AG09319 (cell line): Measurements from ENCODE around the gene STIMATE.

Source experiments
- DNase-seq: peaks from one replicate; pipeline ENCODE4 v3.0.0-alpha.2; 2010; ENCODE audit warnings: low read depth; ENCODE audit errors: extremely low read depth
- TF ChIP-seq, protein P1 (sequence below): IDR thresholded peaks from 2 replicates; pipeline ENCODE4 v1.5.1; 2011; ENCODE audit warnings: low read depth, mild to moderate bottlenecking, inconsistent platforms, low read length, moderate library complexity

Gene STIMATE

DNA sequence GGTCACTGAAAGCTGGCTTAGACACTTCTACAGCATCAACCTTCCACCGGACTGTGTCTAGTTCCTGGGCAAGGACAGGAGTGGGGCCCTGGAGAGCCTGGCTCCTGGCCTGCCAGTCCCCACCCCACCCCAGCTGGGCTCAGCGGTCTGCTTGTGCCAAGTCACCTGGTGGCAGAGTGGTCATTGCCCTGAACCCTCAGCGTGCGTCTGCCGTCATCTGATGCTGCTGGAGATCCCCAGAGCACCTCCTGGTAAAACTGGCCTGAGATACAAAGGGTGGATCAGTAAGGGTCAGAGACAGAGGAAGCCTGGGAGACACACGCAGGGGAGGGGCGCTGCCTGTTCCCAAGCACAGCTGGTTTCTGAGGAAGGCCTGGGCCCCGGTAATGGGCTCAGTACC lies 83.5 kb downstream of the STIMATE start:
- TF ChIP-seq, protein P1, sequence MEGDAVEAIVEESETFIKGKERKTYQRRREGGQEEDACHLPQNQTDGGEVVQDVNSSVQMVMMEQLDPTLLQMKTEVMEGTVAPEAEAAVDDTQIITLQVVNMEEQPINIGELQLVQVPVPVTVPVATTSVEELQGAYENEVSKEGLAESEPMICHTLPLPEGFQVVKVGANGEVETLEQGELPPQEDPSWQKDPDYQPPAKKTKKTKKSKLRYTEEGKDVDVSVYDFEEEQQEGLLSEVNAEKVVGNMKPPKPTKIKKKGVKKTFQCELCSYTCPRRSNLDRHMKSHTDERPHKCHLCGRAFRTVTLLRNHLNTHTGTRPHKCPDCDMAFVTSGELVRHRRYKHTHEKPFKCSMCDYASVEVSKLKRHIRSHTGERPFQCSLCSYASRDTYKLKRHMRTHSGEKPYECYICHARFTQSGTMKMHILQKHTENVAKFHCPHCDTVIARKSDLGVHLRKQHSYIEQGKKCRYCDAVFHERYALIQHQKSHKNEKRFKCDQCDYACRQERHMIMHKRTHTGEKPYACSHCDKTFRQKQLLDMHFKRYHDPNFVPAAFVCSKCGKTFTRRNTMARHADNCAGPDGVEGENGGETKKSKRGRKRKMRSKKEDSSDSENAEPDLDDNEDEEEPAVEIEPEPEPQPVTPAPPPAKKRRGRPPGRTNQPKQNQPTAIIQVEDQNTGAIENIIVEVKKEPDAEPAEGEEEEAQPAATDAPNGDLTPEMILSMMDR: no peak
- DNase-seq: no peak

DNA sequence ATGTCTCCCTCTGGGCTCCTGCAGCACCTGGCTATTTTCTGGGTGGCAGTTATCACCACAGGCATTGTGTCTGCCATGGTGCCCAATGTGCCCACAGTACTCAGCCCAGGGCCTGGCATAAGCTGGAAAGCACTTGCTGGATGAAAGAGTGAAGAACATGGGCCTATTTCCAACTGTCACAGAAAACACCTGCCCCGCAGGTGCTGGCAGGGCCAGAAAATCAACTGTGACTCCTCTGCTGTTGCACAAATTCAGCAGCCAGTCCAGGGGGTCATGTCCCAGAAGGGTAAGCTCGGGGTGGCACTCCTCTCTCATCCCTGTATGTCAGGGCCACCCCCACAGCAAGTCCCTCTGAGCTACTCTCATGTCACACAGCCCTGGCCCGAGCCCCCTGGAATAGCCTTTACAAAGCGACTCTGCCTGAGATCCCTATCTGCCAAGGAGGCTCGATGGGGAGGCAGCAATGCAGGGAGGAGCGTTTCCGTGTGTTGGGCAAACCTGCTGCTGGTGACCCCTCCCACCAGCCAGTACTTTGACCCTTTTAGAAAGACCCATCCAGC lies 85.8 kb downstream of the STIMATE start:
- TF ChIP-seq, protein P1: no peak
- no peak for DNase-seq

GRCh38 chr3:52810923-52811322 lies 86.4 kb downstream of the STIMATE start:
- DNase-seq: no peak
- TF ChIP-seq, protein P1: no peak

DNA sequence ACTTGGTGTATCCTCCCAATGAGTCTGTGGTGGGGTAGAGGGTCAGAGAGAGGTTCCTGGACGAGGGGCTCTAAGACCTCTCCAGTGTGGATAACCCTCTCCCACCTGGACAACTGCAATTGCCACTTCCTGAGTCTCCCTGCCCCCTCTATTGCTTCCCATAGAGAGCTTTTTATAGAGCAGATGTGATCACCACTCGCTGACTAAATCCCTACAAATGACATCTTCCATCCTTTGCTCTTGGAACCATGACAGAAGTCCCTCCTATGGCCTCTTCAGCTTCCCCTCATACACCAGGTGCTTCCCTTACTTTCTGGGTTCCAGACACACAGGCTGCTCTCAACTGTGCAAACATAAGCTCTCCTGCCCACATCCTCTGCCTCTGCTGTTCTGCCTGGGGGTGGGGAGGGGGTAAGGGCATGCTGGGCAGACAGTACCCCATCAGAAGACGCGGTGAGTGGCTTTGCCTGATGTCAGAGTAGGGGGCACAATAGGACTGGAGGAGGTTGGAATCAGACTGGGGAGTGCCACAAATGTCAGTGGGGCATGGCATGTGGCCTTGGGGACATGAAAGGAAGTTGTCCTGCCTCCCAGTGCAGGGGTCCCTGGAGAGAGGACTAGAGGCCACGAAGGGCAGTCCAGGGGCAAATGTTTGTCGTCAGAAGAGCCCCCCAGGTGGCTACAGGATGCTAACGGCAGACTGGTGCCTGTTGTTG lies 87.5 kb downstream of the STIMATE start:
- DNase-seq: no peak
- TF ChIP-seq, protein P1: no peak

- TF ChIP-seq, protein P1: no peak
- no peak for DNase-seq
These were observed 88.2 kb downstream of the STIMATE start for GRCh38 chr3:52809149-52809548.

DNA sequence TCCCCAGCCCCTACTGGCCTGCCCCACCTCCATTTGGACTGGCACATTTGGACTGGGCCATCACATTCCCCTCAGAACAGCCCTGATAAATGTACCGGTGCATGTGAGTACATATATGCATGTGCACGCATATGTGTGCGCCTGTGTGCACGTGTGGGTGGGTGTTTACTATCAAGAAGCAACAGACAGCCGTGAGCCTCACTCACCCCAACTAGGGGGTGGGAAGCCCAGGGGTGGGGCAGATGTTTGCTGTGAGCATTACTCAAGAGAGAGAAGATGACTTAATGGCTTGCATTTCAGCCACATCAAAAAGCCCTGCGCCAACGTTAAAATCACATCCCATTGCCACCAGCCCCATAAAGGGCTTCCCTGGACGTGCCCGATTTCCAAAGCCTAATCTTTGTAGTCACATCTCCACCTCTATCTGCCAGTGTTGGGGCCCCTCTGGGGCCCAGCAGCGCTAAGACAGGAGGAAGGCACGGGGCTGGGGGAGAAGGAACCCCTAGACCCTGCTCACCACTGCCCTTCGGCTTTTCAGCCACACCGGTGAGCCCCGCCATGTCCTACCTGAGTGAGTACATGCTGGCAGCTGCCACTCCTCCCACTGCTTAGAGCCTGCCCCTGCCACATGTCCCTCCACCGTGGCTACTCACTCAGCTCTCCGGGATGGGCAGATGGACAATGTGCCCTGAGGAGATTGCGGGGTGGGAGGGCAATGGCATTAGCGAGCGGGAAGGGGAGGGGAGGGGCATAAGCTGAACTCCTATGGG lies 91.9 kb downstream of the STIMATE start:
- DNase-seq: no peak
- TF ChIP-seq, protein P1: no peak

- no peak for DNase-seq
- TF ChIP-seq, protein P1: no peak
These were observed 95.5 kb downstream of the STIMATE start for GRCh38 chr3:52801839-52802238.
